Lung (tissue), 12 donors: ENCODE data around the gene HNRNPA0. TPM values are rescaled to one million over a fixed set of nuclear protein-coding genes. Genes with fewer than 3 reads are reported as not detected.

ENCODE experiments used
- ATAC-seq: fragments of 200-7000 bp; cut with Tn5 transposase; one replicate; pipeline ENCODE4 v1.9.1; 2020; ENCODE audit warnings: moderate number of reproducible peaks; ENCODE audit not compliant: insufficient read depth, low FRiP score
- DNase-seq, 3 donors: peaks; one replicate each; pipeline ENCODE4 v3.0.0-alpha.2; 2013 to 2017
- H3K27ac ChIP-seq, 2 donors: one replicate each; pipeline ENCODE4 v1.5.1; 2013; ENCODE audit warnings: mild to moderate bottlenecking in 2 of 2, moderate library complexity in 2 of 2, control low read depth in 1 of 2, inconsistent platforms in 1 of 2, low read depth in 1 of 2, low read length in 1 of 2
- H3K27me3 ChIP-seq, 3 donors: one replicate each; pipeline ENCODE4 v1.5.1; 2013; ENCODE audit warnings: low read length in 2 of 3; ENCODE audit not compliant: control insufficient read depth in 3 of 3, insufficient read depth in 3 of 3
- H3K36me3 ChIP-seq, 4 donors: one replicate each; pipeline ENCODE4 v1.5.1; 2013; ENCODE audit warnings: low read length in 4 of 4, mild to moderate bottlenecking in 1 of 4, moderate library complexity in 1 of 4; ENCODE audit not compliant: control insufficient read depth in 4 of 4, insufficient read depth in 4 of 4
- H3K4me1 ChIP-seq, 5 donors: one replicate each; pipeline ENCODE4 v1.5.1; 2013; ENCODE audit warnings: low read length in 5 of 5, mild to moderate bottlenecking in 2 of 5, moderate library complexity in 1 of 5; ENCODE audit not compliant: control insufficient read depth in 5 of 5, insufficient read depth in 5 of 5
- H3K4me3 ChIP-seq: one replicate; pipeline ENCODE4 v1.5.1; 2013; ENCODE audit warnings: mild to moderate bottlenecking, control low read depth, moderate library complexity
- H3K9ac ChIP-seq, 2 donors: one replicate each; pipeline ENCODE4 v1.5.1; 2013; ENCODE audit warnings: low read length in 2 of 2, control low read depth in 1 of 2; ENCODE audit not compliant: insufficient read depth in 1 of 2
- H3K9me3 ChIP-seq, 4 donors: one replicate each; pipeline ENCODE4 v1.5.1; 2013; ENCODE audit warnings: low read length in 3 of 4, mild to moderate bottlenecking in 1 of 4, moderate library complexity in 1 of 4; ENCODE audit not compliant: control insufficient read depth in 4 of 4, insufficient read depth in 3 of 4
- WGBS, 2 donors: extraction: QIAGEN DNeasy Blood & Tissue Kit; methylation state at CpG; one replicate each; pipeline ENCODE4 v1.1.7; 2013; 5-methylcytosine and 5-hydroxymethylcytosine counted together
- polyA plus RNA-seq, 2 donors: library from polyadenylated mRNA; stranded (reverse); fragments of 200-250 nt; gene quantifications; one replicate each; pipeline ENCODE4 v1.2.1, GENCODE V29; 2013
- total RNA-seq, 2 donors: library from RNA; depleted of rRNA in 1 of 2; stranded (reverse); fragments of >200 nt in 1 of 2; gene quantifications; one replicate each; pipeline ENCODE4 v1.2.1, GENCODE V29; 2014 to 2021
- TF ChIP-seq, protein P1 (sequence below): IDR thresholded peaks from 2 replicates; pipeline ENCODE4 v1.5.1; 2012; ENCODE audit warnings: mild to moderate bottlenecking; ENCODE audit errors: control extremely low read depth, extremely low read depth
- donor health status: control.
- donor health status: control.
- donor health status: Bipolar disorder and iron deficiency.
- donor health status: healthy.
- donor health status: DM: yes; HTN: yes; CAD: no.

HNRNPA0 gene
- total and polyA plus RNA-seq, 4 donors, result 21.5 to 29.0 (median 25.1) TPM

DNA sequence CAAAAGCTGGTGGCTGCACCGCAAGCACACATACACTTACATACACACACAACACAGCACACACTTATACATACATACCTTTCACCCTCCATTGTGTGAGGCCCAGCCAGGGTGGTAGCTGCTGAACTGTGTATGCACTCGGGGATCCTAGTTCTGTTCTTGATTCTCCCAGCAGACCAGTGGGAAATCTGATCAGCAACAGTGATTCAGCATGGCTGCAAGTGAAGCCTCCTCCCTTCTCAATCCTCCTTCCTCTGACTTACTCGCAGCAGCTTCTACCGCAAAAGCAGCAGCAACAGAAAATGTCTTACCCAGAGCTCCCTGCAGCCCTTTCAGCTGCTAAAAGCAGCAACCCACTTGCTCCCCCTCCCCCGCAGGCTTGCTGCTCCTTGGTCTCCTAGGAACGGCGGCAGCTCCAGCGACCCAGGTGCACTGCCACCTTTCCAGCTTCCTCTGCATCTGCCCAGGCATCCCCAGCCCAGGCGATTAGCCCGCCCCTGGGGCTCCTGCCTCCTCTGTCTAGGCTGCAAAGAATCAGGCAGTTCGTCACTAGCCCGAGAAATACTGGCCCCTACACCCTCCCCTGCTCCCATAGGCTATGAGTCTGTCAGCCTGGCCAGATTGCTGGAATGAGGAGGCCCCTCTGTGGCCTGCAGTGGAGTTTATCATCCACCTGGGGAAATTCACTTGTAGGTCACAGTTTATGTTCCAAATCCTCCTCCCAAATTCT lies 18.4 kb downstream of the HNRNPA0 start, which contains the start of gene KLHL3:
TSS of gene KLHL3 (minus strand) at position 535 of the 730 bp plus-strand sequence. CDS start at position 92, 443 bp downstream.
- ATAC-seq, result no peak

DNA sequence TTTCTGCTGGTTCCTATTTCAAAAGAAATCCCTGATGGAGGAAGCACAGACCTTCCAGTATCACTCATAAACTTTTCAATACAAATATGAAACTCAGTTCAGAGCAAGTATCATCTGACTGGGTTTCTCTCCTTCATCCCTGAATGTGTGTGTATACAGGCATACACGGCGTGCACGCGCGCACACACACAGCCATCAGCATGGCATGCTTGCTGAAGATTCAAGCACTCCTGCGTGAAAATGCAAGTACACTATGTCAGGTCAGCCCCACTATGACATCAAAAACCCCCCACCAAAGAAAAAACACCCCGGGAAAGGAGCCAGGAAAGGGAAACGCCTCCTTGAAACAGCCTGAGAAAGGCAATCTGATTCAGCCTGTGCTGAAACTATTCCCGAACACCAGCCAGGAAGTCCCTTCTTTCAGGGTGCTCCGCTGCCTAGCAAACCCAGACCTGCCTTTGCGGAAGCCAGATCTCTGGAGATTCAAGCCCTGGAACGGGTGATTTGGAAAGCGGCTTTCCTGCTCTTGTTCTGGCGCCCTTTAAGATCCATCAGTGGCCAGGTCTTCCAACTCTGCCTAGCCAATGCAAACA lies 19.1 kb downstream of the HNRNPA0 start:
- TF ChIP-seq, protein P1, sequence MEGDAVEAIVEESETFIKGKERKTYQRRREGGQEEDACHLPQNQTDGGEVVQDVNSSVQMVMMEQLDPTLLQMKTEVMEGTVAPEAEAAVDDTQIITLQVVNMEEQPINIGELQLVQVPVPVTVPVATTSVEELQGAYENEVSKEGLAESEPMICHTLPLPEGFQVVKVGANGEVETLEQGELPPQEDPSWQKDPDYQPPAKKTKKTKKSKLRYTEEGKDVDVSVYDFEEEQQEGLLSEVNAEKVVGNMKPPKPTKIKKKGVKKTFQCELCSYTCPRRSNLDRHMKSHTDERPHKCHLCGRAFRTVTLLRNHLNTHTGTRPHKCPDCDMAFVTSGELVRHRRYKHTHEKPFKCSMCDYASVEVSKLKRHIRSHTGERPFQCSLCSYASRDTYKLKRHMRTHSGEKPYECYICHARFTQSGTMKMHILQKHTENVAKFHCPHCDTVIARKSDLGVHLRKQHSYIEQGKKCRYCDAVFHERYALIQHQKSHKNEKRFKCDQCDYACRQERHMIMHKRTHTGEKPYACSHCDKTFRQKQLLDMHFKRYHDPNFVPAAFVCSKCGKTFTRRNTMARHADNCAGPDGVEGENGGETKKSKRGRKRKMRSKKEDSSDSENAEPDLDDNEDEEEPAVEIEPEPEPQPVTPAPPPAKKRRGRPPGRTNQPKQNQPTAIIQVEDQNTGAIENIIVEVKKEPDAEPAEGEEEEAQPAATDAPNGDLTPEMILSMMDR, result no peak
- Histone ChIP-seq H3K36me3 (no peaks in the 10 kb centered on the region), H3K27me3 (no peaks in the 10 kb centered on the region), H3K27ac (peak overlapping the region; percentile 71 to 87), H3K9ac (peak overlapping the region; percentile 59 to 76), H3K4me3 (peak overlapping the region; percentile 18), H3K9me3 (no peaks in the 10 kb centered on the region), H3K4me1 (peaks cover 8 to 53% (median 17%) of the 10 kb centered on the region in 5 donors)
- WGBS, 2 donors, result 1 to 5% methylated on average over 14 of the region's 14 CpGs
- ATAC-seq (no peak), DNase-seq (peak; percentile 60 to 74 (median 71))

More for the DNA sequence above, 18.4 kb downstream of the HNRNPA0 start, which contains the start of gene KLHL3:
- Histone ChIP-seq H3K27ac (peak within 1 kb of the TSS; percentile 71 to 87), H3K4me1 (peaks cover 8 to 53% (median 17%) of the 10 kb centered on the region in 5 donors), H3K36me3 (no peaks in the 10 kb centered on the region), H3K27me3 (no peaks in the 10 kb centered on the region), H3K9ac (peak within 1 kb of the TSS; percentile 59 to 76), H3K9me3 (no peaks in the 10 kb centered on the region), H3K4me3 (peak within 1 kb of the TSS; percentile 18)
- DNase-seq, result peak; percentile 63 to 75 (median 73)
- 2 to 7% methylated on average over 12 of the region's 12 CpGs for WGBS, 2 donors
- TF ChIP-seq, protein P1, result no peak

DNA sequence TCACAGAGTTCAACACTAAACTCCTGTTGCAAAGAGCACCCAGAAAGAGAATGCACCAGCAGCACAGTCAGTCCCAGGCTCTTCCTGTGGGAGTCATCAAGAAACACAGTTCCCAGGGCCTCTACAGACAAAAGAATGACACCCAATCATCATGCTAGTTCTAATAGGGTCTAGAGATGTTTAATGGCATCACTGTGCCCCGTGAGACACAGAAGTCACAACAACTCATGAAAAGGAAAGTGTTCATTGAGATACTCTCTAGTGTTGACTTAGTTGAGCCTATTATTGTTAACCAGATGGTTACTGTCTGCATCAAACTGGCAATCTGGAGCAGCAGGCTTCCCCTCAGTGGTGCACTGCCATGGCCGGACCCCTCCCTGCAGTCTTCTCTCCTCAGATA lies 19.8 kb downstream of the HNRNPA0 start:
- TF ChIP-seq, protein P1, result no peak
- no peak for ATAC-seq
- Histone ChIP-seq H3K36me3 (peaks cover 0 to 3% (median 0%) of the 10 kb centered on the region in 4 donors), H3K27me3 (no peaks in the 10 kb centered on the region), H3K4me3 (no peak overlapping the region), H3K9ac (peak overlapping the region in 1 of 2 donors; percentile 76), H3K9me3 (no peaks in the 10 kb centered on the region), H3K27ac (peak overlapping the region; percentile 42 to 71), H3K4me1 (peaks cover 8 to 53% (median 17%) of the 10 kb centered on the region in 5 donors)
- WGBS, 2 donors, result 34 to 42% methylated on average over 2 of the region's 2 CpGs
- peak; percentile 23 to 61 (median 59) for DNase-seq
